ENCODE data around the gene SLC8A3. TPM values are rescaled to one million over a fixed set of nuclear protein-coding genes. Genes with fewer than 3 reads are reported as not detected.

SLC8A3 gene
- total RNA-seq, 4 donors from 2014 or later: 0.34 to 1.6 (median 0.73) TPM

GRCh38 chr14:70190156-70190555 lies 1.4 kb upstream of the SLC8A3 start:
- DNase-seq (ENCODE audit: low spot score in 2 of 2): no peak
- TF ChIP-seq POLR2A (IDR thresholded peaks at IDR 0.05): no peak
- no peak for TF ChIP-seq CTCF (IDR thresholded peaks at IDR 0.05)
- intact Hi-C loops (cut with DNase I; ENCODE audit: low total_unique reads): no loop called here
- 68 to 81% methylated on average over 6 of the region's 6 CpGs for WGBS, 2 donors
- no peak overlapping the region for H3K4me3 ChIP-seq (ENCODE audit: low read depth, poor library complexity, severe bottlenecking)

GRCh38 chr14:70189456-70190077 lies 816 bp upstream of the SLC8A3 start:
- 36 to 48% methylated on average over 9 of the region's 9 CpGs for WGBS, 2 donors
- no peak overlapping the region for H3K4me3 ChIP-seq (ENCODE audit: low read depth, poor library complexity, severe bottlenecking)

GRCh38 chr14:70188322-70188658 lies 461 bp downstream of the SLC8A3 start:
- no peak for DNase-seq (ENCODE audit: low spot score in 2 of 2)
- TF ChIP-seq CTCF (IDR thresholded peaks at IDR 0.05) (no peak), POLR2A (IDR thresholded peaks at IDR 0.05) (no peak)
- WGBS, 2 donors: 0 to 1% methylated on average over 2 to 23 of the region's 38 CpGs
- intact Hi-C loops (cut with DNase I; ENCODE audit: low total_unique reads): no loop called here
- H3K4me3 ChIP-seq (ENCODE audit: low read depth, poor library complexity, severe bottlenecking): peak overlapping the region; percentile 12

More at GRCh38 chr14:70189456-70190077, 816 bp upstream of the SLC8A3 start:
- TF ChIP-seq POLR2A (IDR thresholded peaks at IDR 0.05) (no peak), CTCF (IDR thresholded peaks at IDR 0.05) (no peak)
- no peak for DNase-seq (ENCODE audit: low spot score in 2 of 2)
- intact Hi-C loops (cut with DNase I; ENCODE audit: low total_unique reads): no loop called here

GRCh38 chr14:70186900-70187451 lies 1.8 kb downstream of the SLC8A3 start:
- no peak overlapping the region for H3K4me3 ChIP-seq (ENCODE audit: low read depth, poor library complexity, severe bottlenecking)
- DNase-seq (ENCODE audit: low spot score in 2 of 2): no peak

GRCh38 chr14:70183991-70184390 lies 4.8 kb downstream of the SLC8A3 start:
- H3K4me3 ChIP-seq (ENCODE audit: low read depth, poor library complexity, severe bottlenecking): no peak overlapping the region
- intact Hi-C loops (cut with DNase I; ENCODE audit: low total_unique reads): no loop called here
- 86 to 89% methylated on average over 6 of the region's 6 CpGs for WGBS, 2 donors
- TF ChIP-seq CTCF (IDR thresholded peaks at IDR 0.05): no peak
- no peak for TF ChIP-seq POLR2A (IDR thresholded peaks at IDR 0.05)
- no peak for DNase-seq (ENCODE audit: low spot score in 2 of 2)

More at GRCh38 chr14:70186900-70187451, 1.8 kb downstream of the SLC8A3 start:
- no peak for TF ChIP-seq CTCF (IDR thresholded peaks at IDR 0.05)
- TF ChIP-seq POLR2A (IDR thresholded peaks at IDR 0.05): no peak
- WGBS, 2 donors: 10 to 11% methylated on average over 26 of the region's 26 CpGs
- intact Hi-C loops (cut with DNase I; ENCODE audit: low total_unique reads): no loop called here

- no peak overlapping the region for H3K4me3 ChIP-seq (ENCODE audit: low read depth, poor library complexity, severe bottlenecking)
- TF ChIP-seq CTCF (IDR thresholded peaks at IDR 0.05) (no peak), POLR2A (IDR thresholded peaks at IDR 0.05) (no peak)
- WGBS, 2 donors: 57 to 59% methylated on average over 1 of the region's 1 CpG
- DNase-seq (ENCODE audit: low spot score in 2 of 2): no peak
- intact Hi-C loops (cut with DNase I; ENCODE audit: low total_unique reads): no loop called here
Measured at GRCh38 chr14:70181276-70181675, 7.5 kb downstream of the SLC8A3 start.
